ENCODE results near the gene POTEM.
"Not testable (repeated sequence)": the region's sequence is repeated elsewhere in the genome, so short reads cannot be mapped to it uniquely, and the experiment has no call there.

The POTEM gene

GRCh38 chr14:19011703-19012102 is 44.5 kb downstream of the POTEM start:
- not testable (repeated sequence) for H3K9me2 ChIP-seq (replicated peaks; ENCODE audit: control insufficient read depth, low read length); H3K79me2 ChIP-seq (ENCODE audit: control insufficient read depth, low read length); H3K9me3 ChIP-seq (ENCODE audit: control insufficient read depth, insufficient read depth, low read length); H3K4me3 ChIP-seq (ENCODE audit: low read length); H3K4me1 ChIP-seq (ENCODE audit: control insufficient read depth, low read length); H4K20me1 ChIP-seq (ENCODE audit: control insufficient read depth, insufficient read depth, low read depth, low read length); H3K4me2 ChIP-seq (ENCODE audit: low read length); H3K27ac ChIP-seq (ENCODE audit: low read depth, low read length); H3K36me3 ChIP-seq (ENCODE audit: control insufficient read depth, low read length); H3F3A ChIP-seq (ENCODE audit: control insufficient read depth, insufficient read depth); H3K27me3 ChIP-seq (ENCODE audit: control insufficient read depth, low read length)

GRCh38 chr14:19015185-19015584 is 48.0 kb downstream of the POTEM start:
- not testable (repeated sequence) for H3K27ac ChIP-seq (ENCODE audit: low read depth, low read length); H3K27me3 ChIP-seq (ENCODE audit: control insufficient read depth, low read length)

GRCh38 chr14:19025080-19025589 is 57.9 kb downstream of the POTEM start:
- not testable (repeated sequence) for H3K4me1 ChIP-seq (ENCODE audit: control insufficient read depth, low read length); H3K79me2 ChIP-seq (ENCODE audit: control insufficient read depth, low read length); H3F3A ChIP-seq (ENCODE audit: control insufficient read depth, insufficient read depth); H3K27ac ChIP-seq (ENCODE audit: low read depth, low read length); H4K20me1 ChIP-seq (ENCODE audit: control insufficient read depth, insufficient read depth, low read depth, low read length); H3K36me3 ChIP-seq (ENCODE audit: control insufficient read depth, low read length); H3K9me2 ChIP-seq (replicated peaks; ENCODE audit: control insufficient read depth, low read length); H3K27me3 ChIP-seq (ENCODE audit: control insufficient read depth, low read length); H3K4me3 ChIP-seq (ENCODE audit: low read length); H3K4me2 ChIP-seq (ENCODE audit: low read length); H3K9me3 ChIP-seq (ENCODE audit: control insufficient read depth, insufficient read depth, low read length)

More at GRCh38 chr14:19015185-19015584, 48.0 kb downstream of the POTEM start:
- H3K4me2 ChIP-seq (ENCODE audit: low read length); H3K36me3 ChIP-seq (ENCODE audit: control insufficient read depth, low read length); H3K4me1 ChIP-seq (ENCODE audit: control insufficient read depth, low read length); H4K20me1 ChIP-seq (ENCODE audit: control insufficient read depth, insufficient read depth, low read depth, low read length); H3K9me3 ChIP-seq (ENCODE audit: control insufficient read depth, insufficient read depth, low read length); H3K9me2 ChIP-seq (replicated peaks; ENCODE audit: control insufficient read depth, low read length); H3K4me3 ChIP-seq (ENCODE audit: low read length); H3K79me2 ChIP-seq (ENCODE audit: control insufficient read depth, low read length); H3F3A ChIP-seq (ENCODE audit: control insufficient read depth, insufficient read depth): not testable (repeated sequence)

GRCh38 chr14:19026649-19027351 is 59.6 kb downstream of the POTEM start:
- H3F3A ChIP-seq (ENCODE audit: control insufficient read depth, insufficient read depth); H3K4me1 ChIP-seq (ENCODE audit: control insufficient read depth, low read length); H3K9me3 ChIP-seq (ENCODE audit: control insufficient read depth, insufficient read depth, low read length); H3K27me3 ChIP-seq (ENCODE audit: control insufficient read depth, low read length); H4K20me1 ChIP-seq (ENCODE audit: control insufficient read depth, insufficient read depth, low read depth, low read length); H3K4me2 ChIP-seq (ENCODE audit: low read length); H3K27ac ChIP-seq (ENCODE audit: low read depth, low read length); H3K36me3 ChIP-seq (ENCODE audit: control insufficient read depth, low read length); H3K4me3 ChIP-seq (ENCODE audit: low read length); H3K79me2 ChIP-seq (ENCODE audit: control insufficient read depth, low read length); H3K9me2 ChIP-seq (replicated peaks; ENCODE audit: control insufficient read depth, low read length): not testable (repeated sequence)

GRCh38 chr14:19027895-19028294 is 60.7 kb downstream of the POTEM start:
- H3K9me3 ChIP-seq (ENCODE audit: control insufficient read depth, insufficient read depth, low read length); H3K4me2 ChIP-seq (ENCODE audit: low read length); H3F3A ChIP-seq (ENCODE audit: control insufficient read depth, insufficient read depth); H3K79me2 ChIP-seq (ENCODE audit: control insufficient read depth, low read length); H4K20me1 ChIP-seq (ENCODE audit: control insufficient read depth, insufficient read depth, low read depth, low read length); H3K9me2 ChIP-seq (replicated peaks; ENCODE audit: control insufficient read depth, low read length); H3K4me3 ChIP-seq (ENCODE audit: low read length); H3K4me1 ChIP-seq (ENCODE audit: control insufficient read depth, low read length); H3K27me3 ChIP-seq (ENCODE audit: control insufficient read depth, low read length); H3K36me3 ChIP-seq (ENCODE audit: control insufficient read depth, low read length); H3K27ac ChIP-seq (ENCODE audit: low read depth, low read length): not testable (repeated sequence)

GRCh38 chr14:19036811-19037382 is 69.7 kb downstream of the POTEM start:
- not testable (repeated sequence) for H3K4me3 ChIP-seq (ENCODE audit: low read length); H4K20me1 ChIP-seq (ENCODE audit: control insufficient read depth, insufficient read depth, low read depth, low read length); H3K79me2 ChIP-seq (ENCODE audit: control insufficient read depth, low read length); H3K36me3 ChIP-seq (ENCODE audit: control insufficient read depth, low read length); H3K27me3 ChIP-seq (ENCODE audit: control insufficient read depth, low read length); H3K4me2 ChIP-seq (ENCODE audit: low read length); H3F3A ChIP-seq (ENCODE audit: control insufficient read depth, insufficient read depth); H3K4me1 ChIP-seq (ENCODE audit: control insufficient read depth, low read length); H3K27ac ChIP-seq (ENCODE audit: low read depth, low read length); H3K9me2 ChIP-seq (replicated peaks; ENCODE audit: control insufficient read depth, low read length); H3K9me3 ChIP-seq (ENCODE audit: control insufficient read depth, insufficient read depth, low read length)

- not testable (repeated sequence) for H3K79me2 ChIP-seq (ENCODE audit: control insufficient read depth, low read length); H3F3A ChIP-seq (ENCODE audit: control insufficient read depth, insufficient read depth); H3K9me3 ChIP-seq (ENCODE audit: control insufficient read depth, insufficient read depth, low read length); H3K27me3 ChIP-seq (ENCODE audit: control insufficient read depth, low read length); H3K36me3 ChIP-seq (ENCODE audit: control insufficient read depth, low read length); H3K4me1 ChIP-seq (ENCODE audit: control insufficient read depth, low read length); H3K4me2 ChIP-seq (ENCODE audit: low read length); H3K4me3 ChIP-seq (ENCODE audit: low read length); H3K27ac ChIP-seq (ENCODE audit: low read depth, low read length); H3K9me2 ChIP-seq (replicated peaks; ENCODE audit: control insufficient read depth, low read length); H4K20me1 ChIP-seq (ENCODE audit: control insufficient read depth, insufficient read depth, low read depth, low read length)
These were observed 70.9 kb downstream of the POTEM start for GRCh38 chr14:19038060-19038664.

- H3K4me2 ChIP-seq (ENCODE audit: low read length); H3K27me3 ChIP-seq (ENCODE audit: control insufficient read depth, low read length); H3K4me1 ChIP-seq (ENCODE audit: control insufficient read depth, low read length); H3K4me3 ChIP-seq (ENCODE audit: low read length); H3K36me3 ChIP-seq (ENCODE audit: control insufficient read depth, low read length); H3K9me2 ChIP-seq (replicated peaks; ENCODE audit: control insufficient read depth, low read length); H3K27ac ChIP-seq (ENCODE audit: low read depth, low read length); H4K20me1 ChIP-seq (ENCODE audit: control insufficient read depth, insufficient read depth, low read depth, low read length); H3K79me2 ChIP-seq (ENCODE audit: control insufficient read depth, low read length); H3F3A ChIP-seq (ENCODE audit: control insufficient read depth, insufficient read depth); H3K9me3 ChIP-seq (ENCODE audit: control insufficient read depth, insufficient read depth, low read length): not testable (repeated sequence)
These were observed 71.6 kb downstream of the POTEM start for GRCh38 chr14:19038785-19039184.

Data from DOHH2 (cell line).